LHCN-M2 (cell line): ENCODE measurements around the gene SCNN1B. TPM values are rescaled to one million over a fixed set of nuclear protein-coding genes. Genes with fewer than 3 reads are reported as not detected.
A peak's percentile ranks its signal among the peaks of the same experiment; 100 is the strongest.

Source experiments
- DNase-seq: peaks from one replicate; pipeline ENCODE4 v3.0.0-alpha.2; 2012; ENCODE audit warnings: low read depth
- total RNA-seq: library from RNA; depleted of rRNA; stranded (reverse); fragments of >200 nt; gene quantifications from 2 replicates; pipeline ENCODE4 v1.2.3, GENCODE V29; 2014; rRNA removed

The SCNN1B gene
- total RNA-seq, 1 experiment from 2014 or later, result not detected

- DNase-seq, result no peak
These were observed 103.9 kb downstream of the SCNN1B start for GRCh38 chr16:23406024-23406423.

GRCh38 chr16:23406546-23407240 is 104.6 kb downstream of the SCNN1B start:
- no peak for DNase-seq

GRCh38 chr16:23407436-23408127 is 105.5 kb downstream of the SCNN1B start:
- DNase-seq, result no peak

- DNase-seq, result no peak
These were observed 106.2 kb downstream of the SCNN1B start for GRCh38 chr16:23408242-23408822.

GRCh38 chr16:23408823-23409298 is 106.8 kb downstream of the SCNN1B start:
- peak; percentile 50 for DNase-seq

DNA sequence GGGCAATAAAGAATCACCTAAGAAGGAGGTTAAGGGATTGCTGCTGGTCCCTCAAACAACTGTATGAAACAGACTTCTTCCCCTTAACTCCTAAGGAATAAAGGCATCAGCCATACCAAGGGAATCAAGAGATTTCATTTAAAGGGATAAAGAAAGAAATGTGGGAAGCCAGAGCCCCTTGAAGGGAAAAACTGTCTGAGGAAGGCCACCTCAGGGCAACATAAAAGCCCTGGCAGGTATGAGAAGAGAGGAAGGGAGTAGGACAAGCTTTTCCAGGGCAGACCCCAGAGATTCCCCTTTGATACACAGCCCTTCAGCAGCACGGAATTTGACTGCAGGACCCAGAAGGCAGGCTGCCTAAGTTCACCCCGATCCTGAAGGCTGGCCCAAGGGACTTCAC is 107.4 kb downstream of the SCNN1B start:
- DNase-seq, result no peak

GRCh38 chr16:23410176-23410575 is 108.1 kb downstream of the SCNN1B start:
- peak; percentile 43 for DNase-seq

- DNase-seq, result no peak
These were observed 112.6 kb downstream of the SCNN1B start for GRCh38 chr16:23414731-23415130.

DNA sequence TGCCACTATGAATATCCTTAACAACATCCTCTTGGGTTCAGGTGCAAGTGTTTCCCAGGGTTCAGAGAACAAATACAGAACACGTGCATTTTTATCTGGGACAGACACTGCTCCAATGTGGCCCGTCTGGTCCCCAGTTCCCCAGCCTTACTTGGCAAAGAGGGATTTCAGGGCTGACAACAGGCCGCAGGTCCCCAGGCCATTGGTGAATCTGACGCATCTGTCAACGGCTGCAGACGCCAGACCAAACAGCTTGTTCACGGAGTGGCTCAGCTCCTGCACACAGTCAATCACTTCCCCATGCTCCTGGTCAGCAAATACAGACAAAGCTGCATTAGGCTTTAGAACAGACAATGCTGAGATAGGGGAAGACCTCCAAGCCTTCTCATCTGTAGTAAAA is 114.7 kb downstream of the SCNN1B start:
- no peak for DNase-seq

- peak; percentile 45 for DNase-seq
These were observed 117.9 kb downstream of the SCNN1B start for GRCh38 chr16:23420011-23420410.

DNA sequence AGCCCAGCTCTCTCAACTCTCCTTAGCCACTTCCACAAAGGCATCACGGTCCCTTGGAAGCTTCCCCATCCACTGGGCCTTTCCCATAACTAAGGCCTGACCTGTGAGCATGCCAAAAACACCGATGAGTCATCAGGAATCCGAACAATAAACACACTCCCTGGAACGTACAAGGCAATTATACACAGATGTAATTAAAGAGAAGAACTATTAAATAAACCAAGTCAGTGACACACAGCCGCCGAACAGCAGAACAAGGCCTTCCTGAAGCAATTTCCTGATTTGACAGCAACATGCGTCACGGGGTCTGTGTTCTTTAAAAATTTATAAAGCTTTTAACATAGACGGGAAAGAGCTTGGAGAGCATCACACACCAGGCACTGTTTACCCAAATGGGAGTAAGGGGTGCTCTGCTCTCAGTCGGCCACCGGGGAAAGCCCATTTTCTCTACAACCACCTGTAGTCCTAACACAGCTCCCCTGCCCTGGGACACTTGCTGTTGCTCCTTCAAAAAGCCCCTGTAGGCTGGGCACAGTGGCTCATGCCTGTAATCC is 121.5 kb downstream of the SCNN1B start:
- DNase-seq, result peak; percentile 90

- DNase-seq, result no peak
These were observed 122.3 kb downstream of the SCNN1B start for GRCh38 chr16:23424292-23424958.

DNA sequence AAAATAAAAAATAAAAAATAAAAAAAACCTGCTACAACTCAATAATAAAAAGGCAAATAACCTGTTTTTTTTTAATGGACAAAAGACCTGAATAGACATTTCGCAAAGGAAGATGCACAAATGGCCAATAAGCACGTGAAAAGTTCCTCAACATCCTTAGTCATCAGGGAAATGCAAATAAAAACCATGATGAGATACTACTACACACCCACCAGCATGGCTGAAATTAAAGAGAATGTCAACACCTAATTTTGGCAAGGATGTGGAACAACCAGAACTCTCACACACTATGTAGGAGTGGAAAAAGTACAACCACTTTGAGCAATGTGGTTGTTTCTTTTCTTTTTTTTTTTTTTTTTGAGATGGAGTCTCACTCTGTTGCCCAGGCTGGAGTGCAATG is 126.2 kb downstream of the SCNN1B start:
- no peak for DNase-seq

Other genes starting within 250 kb of the SCNN1B start
- 6.3 and 7.7 TPM in 2 replicates for gene USP31, start 152.8 kb upstream of the SCNN1B start, total RNA-seq
- not detected in 2 replicates for gene SCNN1G, start 119.6 kb upstream of the SCNN1B start, total RNA-seq
- 12.2 and 12.5 TPM in 2 replicates for gene COG7, start 150.9 kb downstream of the SCNN1B start, total RNA-seq
- gene GGA2, start 208.2 kb downstream of the SCNN1B start, total RNA-seq, result 32.1 and 34.2 TPM in 2 replicates